HL-60 (cell line): Measurements from ENCODE around the gene IL20RB.
"Not testable (repeated sequence)": the region's sequence is repeated elsewhere in the genome, so short reads cannot be mapped to it uniquely, and the experiment has no call there.

Experiments used
- DNase-seq, 2 experiments: peaks; one replicate each; pipeline ENCODE4 v3.0.0-alpha.2; 2010 to 2020; ENCODE audit warnings: low read depth in 1 of 2, low spot score in 1 of 2
- H3K27ac ChIP-seq: fragments of 250-450 bp; sonication (Bioruptor Pico); replicated peaks from 2 replicates; pipeline ENCODE4 v1.5.1; 2020; ENCODE audit warnings: mild to moderate bottlenecking, moderate library complexity
- H3K27me3 ChIP-seq: fragments of 250-450 bp; sonication (Bioruptor Pico); 2 replicates; pipeline ENCODE4 v1.5.1; 2021; ENCODE audit warnings: mild to moderate bottlenecking, moderate library complexity; ENCODE audit not compliant: insufficient read depth, poor library complexity, severe bottlenecking
- H3K4me3 ChIP-seq: replicated peaks from 2 replicates; pipeline ENCODE4 v1.5.1; 2011; ENCODE audit warnings: mild to moderate bottlenecking, control low read depth, low read length; ENCODE audit not compliant: insufficient read depth
- CTCF ChIP-seq: IDR thresholded peaks from one replicate; pipeline ENCODE4 v1.5.1; 2011; ENCODE audit warnings: low read length, control low read depth, inconsistent platforms; ENCODE audit not compliant: insufficient read depth
- GABPA ChIP-seq: IDR thresholded peaks from 2 replicates; pipeline ENCODE4 v1.6.1; 2012; ENCODE audit warnings: low read depth
- POLR2AphosphoS5 ChIP-seq: IDR thresholded peaks from 2 replicates; pipeline ENCODE4 v1.6.1; 2012; ENCODE audit warnings: low read depth
- REST ChIP-seq: IDR thresholded peaks from 2 replicates; pipeline ENCODE4 v1.6.1; 2012; ENCODE audit warnings: low read depth; ENCODE audit not compliant: insufficient replicate concordance
- SPI1 ChIP-seq: IDR thresholded peaks from 2 replicates; pipeline ENCODE4 v1.6.1; 2012; ENCODE audit warnings: low read depth, mild to moderate bottlenecking, borderline replicate concordance

IL20RB gene

GRCh38 chr3:136982520-136983138 is 24.8 kb downstream of the IL20RB start:
- no peak for DNase-seq
- TF ChIP-seq SPI1 (no peak), GABPA (no peak), CTCF (no peak), REST (no peak), POLR2AphosphoS5 (no peak)
- Histone ChIP-seq H3K27me3 (no peaks in the 10 kb centered on the region), H3K4me3 (no peak overlapping the region), H3K27ac (no peak overlapping the region)

GRCh38 chr3:136984837-136985236 is 27.1 kb downstream of the IL20RB start:
- Histone ChIP-seq H3K4me3 (no peak overlapping the region), H3K27me3 (no peaks in the 10 kb centered on the region), H3K27ac (no peak overlapping the region)
- TF ChIP-seq REST (no peak), CTCF (no peak), SPI1 (no peak), POLR2AphosphoS5 (no peak), GABPA (no peak)
- DNase-seq: no peak

GRCh38 chr3:136987398-136987980 is 29.7 kb downstream of the IL20RB start:
- not testable (repeated sequence) for H3K4me3 ChIP-seq, H3K27me3 ChIP-seq, H3K27ac ChIP-seq, DNase-seq

GRCh38 chr3:136988651-136989050 is 30.9 kb downstream of the IL20RB start:
- no peak for DNase-seq
- H3K4me3 ChIP-seq: no peak overlapping the region
- no peak for TF ChIP-seq SPI1
- no peak for TF ChIP-seq REST
- TF ChIP-seq POLR2AphosphoS5: no peak
- no peak for TF ChIP-seq CTCF
- no peak for TF ChIP-seq GABPA
- H3K27ac ChIP-seq: no peak overlapping the region
- H3K27me3 ChIP-seq: no peaks in the 10 kb centered on the region
